ENCODE data around the gene ANKS3.

Gene ANKS3

GRCh38 chr16:4709481-4709880, 24.6 kb downstream of the ANKS3 start:
- Mint-ChIP-seq H3K27me3 (ENCODE audit: low read depth, poor library complexity) (no peaks in the 10 kb centered on the region), H3K27ac (no peak overlapping the region), H3K4me3 (no peak overlapping the region), H3K9me3 (no peaks in the 10 kb centered on the region), H3K4me1 (peaks cover 29% of the 10 kb centered on the region), H3K36me3 (ENCODE audit: low read depth) (peaks cover 66% of the 10 kb centered on the region)
- TF ChIP-seq CTCF (IDR thresholded peaks at IDR 0.05) = no peak
- no peak for DNase-seq

GRCh38 chr16:4706871-4707270, 27.2 kb downstream of the ANKS3 start:
- H3K27ac Mint-ChIP-seq = peak overlapping the region; percentile 91
- no peaks in the 10 kb centered on the region for H3K27me3 Mint-ChIP-seq (ENCODE audit: low read depth, poor library complexity)
- DNase-seq = no peak
- peak overlapping the region; percentile 26 for H3K4me3 Mint-ChIP-seq
- H3K4me1 Mint-ChIP-seq = peaks cover 52% of the 10 kb centered on the region
- H3K9me3 Mint-ChIP-seq = no peaks in the 10 kb centered on the region
- no peak for TF ChIP-seq CTCF (IDR thresholded peaks at IDR 0.05)
- peaks cover 57% of the 10 kb centered on the region for H3K36me3 Mint-ChIP-seq (ENCODE audit: low read depth)

DNA sequence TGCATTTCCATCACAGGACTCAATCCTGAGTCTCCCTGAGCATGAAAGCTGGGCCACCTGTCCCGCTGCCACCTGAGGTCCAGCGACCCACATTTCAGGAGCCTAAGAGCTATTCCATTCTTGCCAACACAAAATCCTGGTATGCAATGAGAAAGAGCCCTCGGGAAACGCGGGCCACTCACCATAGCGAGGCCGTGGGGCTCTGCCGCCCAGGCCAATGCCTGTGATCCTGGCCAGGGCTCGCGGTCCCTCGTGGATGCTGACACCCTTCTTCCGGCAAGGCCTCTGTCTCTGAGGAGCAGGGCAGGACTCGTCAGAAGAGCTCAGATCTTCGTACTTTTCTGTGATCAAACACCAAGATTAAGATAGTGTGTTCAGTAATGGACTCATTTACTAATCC, 29.2 kb downstream of the ANKS3 start:
- Mint-ChIP-seq H3K4me1 (peaks cover 53% of the 10 kb centered on the region), H3K36me3 (ENCODE audit: low read depth) (peaks cover 47% of the 10 kb centered on the region), H3K4me3 (no peak overlapping the region), H3K27ac (peak overlapping the region; percentile 61), H3K9me3 (no peaks in the 10 kb centered on the region), H3K27me3 (ENCODE audit: low read depth, poor library complexity) (no peaks in the 10 kb centered on the region)
- no peak for DNase-seq
- no peak for TF ChIP-seq CTCF (IDR thresholded peaks at IDR 0.05)

- H3K36me3 Mint-ChIP-seq (ENCODE audit: low read depth) = peaks cover 47% of the 10 kb centered on the region
- H3K27ac Mint-ChIP-seq = peak overlapping the region; percentile 61
- no peak for DNase-seq
- H3K9me3 Mint-ChIP-seq = no peaks in the 10 kb centered on the region
- no peak overlapping the region for H3K4me3 Mint-ChIP-seq
- no peaks in the 10 kb centered on the region for H3K27me3 Mint-ChIP-seq (ENCODE audit: low read depth, poor library complexity)
- H3K4me1 Mint-ChIP-seq = peaks cover 58% of the 10 kb centered on the region
- TF ChIP-seq CTCF (IDR thresholded peaks at IDR 0.05) = no peak
Observed at GRCh38 chr16:4704491-4704890, 29.6 kb downstream of the ANKS3 start.

- Mint-ChIP-seq H3K27me3 (ENCODE audit: low read depth, poor library complexity) (no peaks in the 10 kb centered on the region), H3K4me3 (no peak overlapping the region), H3K36me3 (ENCODE audit: low read depth) (peaks cover 48% of the 10 kb centered on the region), H3K9me3 (no peaks in the 10 kb centered on the region), H3K27ac (peak overlapping the region; percentile 25), H3K4me1 (peaks cover 63% of the 10 kb centered on the region)
- TF ChIP-seq CTCF (IDR thresholded peaks at IDR 0.05) = no peak
- DNase-seq = no peak
Observed at GRCh38 chr16:4703906-4704305, 30.2 kb downstream of the ANKS3 start.

DNA sequence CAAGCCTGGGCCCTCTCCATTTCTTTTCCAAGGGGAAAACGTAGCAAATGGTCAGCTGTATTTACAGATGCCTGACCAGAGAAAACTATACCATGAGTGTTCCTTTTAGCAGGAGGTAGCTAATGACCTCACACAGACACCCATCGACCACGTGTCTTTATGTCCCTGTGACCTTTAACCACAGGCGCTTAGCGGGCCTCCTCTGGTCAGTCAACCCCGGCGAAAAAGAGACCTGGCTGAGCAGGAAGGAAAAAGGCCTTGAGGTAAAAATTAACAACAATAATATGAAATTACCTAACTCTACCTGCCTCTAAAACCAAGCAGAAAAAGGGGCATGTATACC, 31.6 kb downstream of the ANKS3 start:
- Mint-ChIP-seq H3K4me1 (peaks cover 60% of the 10 kb centered on the region), H3K27me3 (ENCODE audit: low read depth, poor library complexity) (no peaks in the 10 kb centered on the region), H3K4me3 (no peak overlapping the region), H3K9me3 (no peaks in the 10 kb centered on the region), H3K36me3 (ENCODE audit: low read depth) (peaks cover 33% of the 10 kb centered on the region), H3K27ac (peak overlapping the region; percentile 92)
- TF ChIP-seq CTCF (IDR thresholded peaks at IDR 0.05) = no peak
- DNase-seq = no peak
